Central memory CD4-positive, alpha-beta T cell (primary cell): ENCODE measurements around the gene TNFRSF4.

Experiments
- DNase-seq: peaks from one replicate; pipeline ENCODE4 v3.0.0; 2022

TNFRSF4 gene

DNA sequence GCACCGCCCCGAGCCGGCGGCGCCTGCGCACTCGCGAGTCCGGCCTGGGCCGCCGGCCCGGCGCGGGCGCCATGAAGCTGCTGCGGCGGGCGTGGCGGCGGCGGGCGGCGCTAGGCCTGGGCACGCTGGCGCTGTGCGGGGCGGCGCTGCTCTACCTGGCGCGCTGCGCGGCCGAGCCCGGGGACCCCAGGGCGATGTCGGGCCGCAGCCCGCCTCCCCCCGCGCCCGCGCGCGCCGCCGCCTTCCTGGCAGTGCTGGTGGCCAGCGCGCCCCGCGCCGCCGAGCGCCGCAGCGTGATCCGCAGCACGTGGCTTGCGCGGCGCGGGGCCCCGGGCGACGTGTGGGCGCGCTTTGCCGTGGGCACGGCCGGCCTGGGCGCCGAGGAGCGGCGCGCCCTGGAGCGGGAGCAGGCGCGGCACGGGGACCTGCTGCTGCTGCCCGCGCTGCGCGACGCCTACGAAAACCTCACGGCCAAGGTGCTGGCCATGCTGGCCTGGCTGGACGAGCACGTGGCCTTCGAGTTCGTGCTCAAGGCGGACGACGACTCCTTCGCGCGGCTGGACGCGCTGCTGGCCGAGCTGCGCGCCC, 18.3 kb upstream of the TNFRSF4 start, which contains the start of gene B3GALT6:
Gene B3GALT6 (plus strand): TSS at position 30 of the 588 bp plus-strand sequence. CDS start 42 bp downstream, at position 72.
- DNase-seq = no peak

DNA sequence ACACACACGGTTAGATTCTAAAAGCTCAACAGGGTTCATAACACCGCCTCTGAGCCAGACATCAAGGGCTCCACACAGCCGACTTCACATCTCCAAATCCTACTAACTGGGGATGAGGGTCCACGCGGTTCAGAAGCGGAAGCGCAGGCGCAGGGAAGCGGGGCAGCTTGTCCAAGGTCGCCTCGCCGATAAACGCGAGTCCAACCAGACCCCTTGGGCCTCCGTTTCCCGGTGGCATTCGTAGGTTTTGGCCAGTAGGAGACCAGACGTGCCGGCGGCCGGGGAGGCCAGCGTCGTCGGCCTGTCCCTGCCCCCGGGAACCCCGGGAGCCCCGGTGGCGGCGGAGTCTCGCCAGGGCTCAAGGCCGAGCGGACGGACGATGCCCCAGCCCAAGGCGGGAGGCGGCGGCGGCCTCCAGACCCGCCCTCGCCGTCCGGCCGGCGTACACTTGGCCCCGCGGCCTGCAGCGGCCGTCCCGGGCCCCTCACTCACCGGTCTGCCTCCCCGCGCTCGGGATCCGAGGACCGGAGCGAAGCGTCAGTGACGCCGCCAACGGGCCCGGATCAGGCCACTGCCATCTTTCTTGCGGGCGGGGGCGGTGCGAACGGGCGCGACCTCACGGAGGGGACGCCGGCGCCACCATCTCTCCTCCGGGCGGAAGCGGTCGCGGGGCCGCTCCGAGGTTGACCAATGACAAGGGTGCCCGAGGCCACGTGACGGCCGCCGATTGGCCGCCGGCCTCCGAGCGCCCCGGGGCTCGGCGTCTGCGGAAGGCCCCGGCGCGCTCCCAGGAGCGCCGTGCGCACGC, 17.7 kb upstream of the TNFRSF4 start, which contains the start of gene SDF4:
Gene SDF4 (minus strand): TSS at position 602 of the 808 bp plus-strand sequence. CDS start 3,229 bp downstream, outside the sequence.
- peak; percentile 97 for DNase-seq

DNA sequence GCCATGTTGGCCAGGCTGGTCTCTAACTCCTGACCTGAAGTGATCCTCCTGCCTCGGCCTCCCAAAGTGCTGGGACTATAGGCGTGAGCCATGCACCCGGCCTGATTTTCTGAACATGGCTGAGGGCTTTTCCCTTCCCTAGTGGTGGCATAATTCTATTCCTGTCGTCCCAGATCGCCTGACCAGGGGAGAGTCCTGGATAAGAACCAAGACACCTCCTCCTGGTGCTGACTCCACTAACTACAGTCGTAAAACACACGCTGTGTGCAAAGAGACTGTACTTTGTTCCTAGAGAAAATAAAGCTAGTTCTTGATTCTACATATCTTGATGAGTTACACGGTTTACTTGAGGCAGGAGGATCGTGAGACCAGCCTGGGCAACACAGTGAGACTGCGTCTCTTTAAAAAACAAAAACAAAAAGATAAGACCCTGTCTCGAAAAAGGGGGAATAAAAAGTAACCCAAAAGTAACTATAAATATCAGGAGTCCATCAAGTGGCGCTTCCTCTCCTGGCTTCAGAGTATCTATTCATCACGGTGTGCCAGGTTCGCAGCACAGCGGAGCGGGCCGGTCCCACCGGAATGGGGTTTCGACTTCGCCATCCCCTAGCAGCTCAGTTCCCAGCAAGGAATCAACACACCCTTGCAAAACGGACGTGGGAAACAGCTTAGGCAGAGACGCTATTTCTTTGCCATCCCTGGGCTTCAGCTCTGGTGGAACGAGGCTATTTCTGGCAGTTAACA, 16.9 kb upstream of the TNFRSF4 start:
- no peak for DNase-seq

DNA sequence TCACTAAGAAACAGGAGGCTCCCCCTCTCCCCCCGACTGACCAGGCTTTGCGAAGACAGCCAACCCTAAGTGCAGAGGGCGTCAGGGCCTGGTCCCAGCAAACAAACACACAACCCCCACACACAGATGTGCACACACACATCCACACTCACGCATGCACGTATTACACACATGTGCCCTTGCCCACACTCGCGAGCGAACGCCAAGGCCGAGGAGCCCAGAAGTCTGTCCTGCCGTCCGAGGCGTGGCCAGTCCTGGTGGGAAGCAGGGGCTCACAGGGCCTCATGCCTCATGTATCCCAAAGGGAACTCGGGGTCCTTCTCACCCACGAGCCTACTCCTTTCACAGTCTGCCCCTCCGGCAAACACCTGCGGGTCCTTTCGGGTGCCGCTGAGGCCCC, 15.8 kb upstream of the TNFRSF4 start:
- DNase-seq = no peak

DNA sequence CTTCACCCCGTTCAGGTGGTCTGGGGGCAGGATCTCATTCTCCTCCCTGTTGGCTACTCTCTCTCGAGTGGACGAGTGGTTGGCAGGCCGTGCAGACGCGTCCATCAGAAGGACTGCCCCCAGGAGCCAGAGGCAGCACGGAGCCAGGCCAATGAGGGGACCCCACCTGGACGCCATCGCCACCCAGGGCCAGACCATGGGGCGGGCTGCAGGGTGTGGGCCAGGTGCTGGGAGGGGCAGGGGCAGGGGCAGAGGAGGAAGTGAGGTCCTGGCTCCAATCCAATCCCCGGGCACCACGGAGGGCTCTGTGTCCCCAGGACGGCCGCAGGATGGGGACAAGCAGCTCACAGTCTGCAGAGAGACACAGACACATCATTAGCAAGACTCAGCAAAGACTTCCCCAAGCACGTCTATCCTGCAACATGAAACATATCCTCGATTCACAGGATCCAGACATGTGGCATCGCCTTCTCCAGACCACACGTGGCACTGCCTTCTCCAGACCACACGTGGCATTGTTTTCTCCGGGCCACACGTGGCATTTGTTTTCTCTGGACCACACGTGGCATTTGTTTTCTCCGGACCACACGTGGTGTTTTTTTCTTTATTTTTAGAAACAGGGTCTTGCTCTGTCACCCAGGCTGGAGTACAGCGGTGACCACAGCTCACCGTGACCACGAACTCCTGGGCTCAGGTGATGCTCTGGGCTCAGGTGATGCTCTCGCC, 14.8 kb upstream of the TNFRSF4 start:
- DNase-seq = no peak

DNA sequence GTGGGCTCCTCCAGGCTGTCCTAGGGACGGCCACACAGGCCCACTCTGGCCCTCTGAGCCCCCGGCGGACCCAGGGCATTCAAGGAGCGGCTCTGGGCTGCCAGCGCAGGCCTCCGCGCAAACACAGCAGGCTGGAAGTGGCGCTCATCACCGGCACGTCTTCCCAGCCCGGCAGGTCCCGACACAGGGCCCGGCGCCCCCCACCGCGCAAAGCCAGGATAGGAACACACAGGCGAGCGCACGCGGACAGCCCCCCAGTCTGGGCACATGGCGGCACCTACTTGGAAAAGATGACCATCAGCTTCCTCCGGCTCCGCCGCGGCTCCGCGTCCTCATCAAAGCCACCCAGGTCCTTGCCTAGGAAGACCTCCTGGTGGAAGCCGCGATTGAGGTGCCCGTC, 14.2 kb upstream of the TNFRSF4 start:
- no peak for DNase-seq

DNA sequence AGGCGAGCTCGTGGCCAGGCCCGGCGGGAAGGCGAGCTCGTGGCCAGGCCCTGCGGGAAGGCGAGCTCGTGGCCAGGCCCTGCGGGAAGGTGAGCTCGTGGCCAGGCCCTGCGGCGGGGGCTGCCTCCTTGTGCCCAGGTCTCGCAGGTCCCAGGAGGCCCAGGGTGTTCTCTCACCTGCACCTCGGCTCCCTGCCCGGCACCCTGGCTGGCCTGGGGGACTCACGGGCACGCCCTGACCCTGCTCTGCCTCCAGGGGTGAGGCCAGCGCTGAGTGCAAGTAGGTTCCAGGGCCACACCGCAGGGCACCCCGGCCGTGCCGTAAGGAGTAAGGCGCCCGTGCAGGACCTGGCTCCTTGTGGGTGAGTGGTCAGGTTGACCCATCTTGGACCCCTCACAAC, 13.4 kb upstream of the TNFRSF4 start:
- DNase-seq = no peak

DNA sequence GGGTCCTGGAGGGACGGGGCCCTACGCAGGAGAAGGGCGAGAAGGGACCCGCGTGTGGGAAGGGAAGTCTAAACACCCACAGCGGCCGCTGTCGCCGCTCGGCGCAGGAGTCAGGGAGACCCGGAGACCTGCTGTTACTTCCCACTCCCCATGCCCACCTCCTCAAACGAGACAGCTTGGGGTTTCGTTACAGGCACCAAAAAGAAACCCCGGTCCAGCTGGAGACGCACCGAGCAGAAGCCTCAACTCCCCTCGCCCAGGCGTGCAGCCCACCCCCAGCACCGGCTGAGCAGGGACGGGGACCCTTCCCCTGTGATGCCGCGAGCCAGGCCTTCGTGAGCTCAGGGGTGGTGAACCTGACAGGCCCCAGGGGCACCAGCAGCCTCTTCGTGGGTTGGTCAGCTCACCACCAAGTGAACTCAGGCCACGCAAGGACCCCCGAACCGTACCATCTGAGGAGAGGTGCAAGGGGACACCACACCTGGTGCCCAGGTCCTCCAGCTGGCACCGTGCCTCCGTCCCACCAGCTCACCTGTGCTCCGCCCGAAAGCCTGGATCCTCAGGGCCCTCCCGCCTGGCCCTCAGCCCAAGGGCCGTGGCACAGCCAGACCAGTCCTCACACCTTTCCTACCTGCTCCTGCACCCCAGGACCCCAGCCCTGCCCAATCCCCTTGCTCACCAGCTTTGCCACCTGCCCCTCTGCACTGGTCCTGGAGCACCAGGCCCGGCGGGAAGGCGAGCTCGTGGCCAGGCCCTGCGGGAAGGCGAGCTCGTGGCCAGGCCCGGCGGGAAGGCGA, 12.8 kb upstream of the TNFRSF4 start:
- DNase-seq = no peak

DNA sequence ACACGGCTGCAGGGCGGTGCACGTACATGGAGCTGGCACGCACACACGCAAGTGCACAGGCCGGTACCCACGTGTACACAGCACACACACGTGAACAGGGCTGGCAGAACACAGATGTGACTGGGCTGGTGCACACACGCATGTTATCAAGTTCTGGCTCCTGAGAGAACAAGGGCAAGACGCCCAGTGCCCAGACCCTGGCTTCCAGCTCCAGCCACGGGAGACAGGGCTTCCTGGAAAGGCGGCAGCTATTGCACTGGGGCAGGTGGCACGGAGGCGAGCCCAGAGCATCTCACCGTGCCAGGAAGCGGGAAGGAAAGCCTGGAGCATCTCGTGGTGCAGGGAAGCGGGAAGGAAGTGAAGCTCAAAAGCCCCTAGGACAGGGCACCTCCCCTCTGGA, 12.0 kb upstream of the TNFRSF4 start:
- DNase-seq = no peak

DNA sequence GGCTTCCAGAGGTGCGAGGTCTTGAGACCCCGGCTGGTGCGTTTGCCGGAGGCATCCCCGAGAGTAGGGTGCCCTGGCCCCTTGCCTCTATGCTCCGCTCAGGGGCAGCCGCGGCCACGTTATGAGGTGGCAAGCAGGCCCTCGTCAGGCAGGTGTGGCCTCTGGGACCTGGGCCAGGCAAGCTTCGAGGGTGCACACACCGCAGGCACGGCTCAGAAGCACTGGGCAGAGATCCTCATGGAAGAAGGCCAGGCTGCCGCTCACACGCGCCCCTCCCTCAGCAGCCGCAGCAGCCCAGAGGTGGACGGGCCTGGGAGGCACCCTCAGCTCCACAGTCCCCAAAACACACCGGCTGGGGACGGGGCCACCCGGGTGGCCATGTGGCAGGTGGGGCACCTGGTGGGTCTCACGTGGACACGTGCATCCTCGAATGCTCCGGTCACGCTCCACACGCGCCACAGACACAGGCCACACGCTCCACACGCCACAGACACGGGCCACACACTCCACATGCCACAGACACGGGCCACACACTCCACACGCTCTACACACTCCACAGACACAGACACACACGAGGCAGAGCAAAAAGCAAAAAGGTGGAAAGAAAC, 11.4 kb upstream of the TNFRSF4 start:
- DNase-seq = no peak

DNA sequence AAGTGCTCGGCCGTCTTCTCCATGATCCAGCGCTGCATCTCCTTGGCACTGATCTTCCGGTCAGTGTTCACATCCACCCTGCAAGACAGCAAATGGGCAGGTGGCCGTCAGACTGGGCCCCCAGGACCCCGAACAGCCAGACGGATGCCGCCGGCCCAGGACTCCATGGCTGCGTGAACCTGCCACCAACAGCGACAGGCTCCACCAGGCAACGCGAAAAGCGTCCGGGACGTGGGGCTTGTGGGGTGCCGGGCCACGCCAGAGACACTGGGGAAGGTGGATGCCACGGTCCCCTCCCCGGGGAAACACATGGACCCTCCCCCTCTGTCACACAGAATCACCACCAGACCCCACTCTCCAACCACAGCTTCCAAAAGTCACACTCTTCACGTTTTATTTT, 9.9 kb upstream of the TNFRSF4 start:
- DNase-seq = no peak

DNA sequence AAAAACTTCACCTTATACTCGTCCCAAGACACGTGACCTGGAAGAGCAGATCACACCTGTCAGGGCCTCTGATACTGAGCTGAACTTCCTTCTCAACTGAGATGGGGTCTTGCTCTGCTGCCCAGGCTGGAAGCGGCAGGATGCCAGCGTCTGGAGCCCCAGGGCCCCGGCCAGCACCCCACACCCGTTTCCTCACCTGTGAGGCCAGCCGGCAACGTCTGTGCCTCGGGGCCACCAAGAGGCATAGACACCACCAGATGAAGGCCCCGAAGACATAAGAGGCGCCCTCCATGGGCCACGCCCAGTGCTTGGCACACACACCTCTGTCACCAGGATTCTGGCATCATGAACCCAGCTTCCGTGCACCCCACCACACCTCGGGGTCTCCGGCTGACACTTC, 9.4 kb upstream of the TNFRSF4 start:
- DNase-seq = no peak

DNA sequence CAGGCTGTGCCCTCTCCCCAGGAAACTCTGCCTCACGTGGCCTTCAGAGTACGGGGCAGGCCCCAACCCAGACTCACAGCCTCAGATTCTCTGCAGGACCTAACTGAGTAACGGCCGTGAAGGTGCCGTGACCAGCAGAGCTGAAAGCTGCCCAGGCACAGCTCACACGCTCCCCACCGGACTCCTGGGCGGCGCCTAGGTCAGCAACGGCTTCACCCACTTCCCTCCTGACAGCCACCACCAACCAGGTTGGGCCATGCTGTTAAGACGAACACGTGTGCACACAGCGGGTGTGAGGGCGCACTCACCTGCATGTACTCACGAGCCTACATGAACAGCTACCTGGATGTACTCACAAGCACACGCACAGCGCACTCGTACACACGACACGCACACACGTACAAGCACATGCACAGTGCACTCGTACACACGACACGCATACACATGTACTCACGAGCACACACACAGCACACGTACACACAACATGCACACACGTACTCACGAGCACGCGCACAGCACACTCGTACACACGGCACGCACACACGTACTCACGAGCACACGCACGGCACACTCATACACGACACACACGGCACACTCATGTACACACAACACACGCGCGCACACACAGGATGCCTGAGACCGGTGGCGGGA, 8.7 kb upstream of the TNFRSF4 start:
- no peak for DNase-seq

DNA sequence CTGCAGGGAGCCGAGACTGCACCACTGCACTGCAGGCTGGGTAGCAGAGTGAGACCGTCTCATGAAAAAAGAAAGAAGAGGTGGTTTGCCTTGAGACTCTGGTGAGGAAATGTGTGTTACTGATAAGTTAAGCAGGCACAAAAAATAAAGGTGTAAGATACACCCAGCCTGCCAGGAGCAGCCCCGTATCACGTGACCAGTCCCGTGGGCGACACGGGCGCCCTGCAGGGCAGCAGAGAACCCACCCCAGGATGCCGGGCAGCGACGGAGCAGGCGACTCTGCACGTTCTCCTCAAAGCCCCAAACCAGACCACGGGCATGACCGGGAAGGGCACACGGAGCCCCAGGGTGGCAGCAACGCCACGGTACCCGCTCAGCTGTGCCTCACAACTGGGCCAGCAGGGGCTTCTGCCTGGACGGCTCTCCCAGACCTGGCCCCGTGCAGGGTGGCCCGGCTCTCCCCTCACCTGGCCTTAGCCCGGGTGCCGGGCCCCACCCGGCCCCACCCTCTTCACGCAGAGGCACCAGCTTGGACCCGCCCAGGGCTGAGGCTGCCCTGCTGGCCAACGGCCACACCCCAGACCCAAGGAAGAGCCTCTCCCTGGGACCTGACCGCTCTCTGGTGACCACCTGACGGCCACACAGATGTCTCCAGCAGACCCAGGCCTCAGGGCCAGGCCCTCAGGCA, 8.1 kb upstream of the TNFRSF4 start:
- no peak for DNase-seq

DNA sequence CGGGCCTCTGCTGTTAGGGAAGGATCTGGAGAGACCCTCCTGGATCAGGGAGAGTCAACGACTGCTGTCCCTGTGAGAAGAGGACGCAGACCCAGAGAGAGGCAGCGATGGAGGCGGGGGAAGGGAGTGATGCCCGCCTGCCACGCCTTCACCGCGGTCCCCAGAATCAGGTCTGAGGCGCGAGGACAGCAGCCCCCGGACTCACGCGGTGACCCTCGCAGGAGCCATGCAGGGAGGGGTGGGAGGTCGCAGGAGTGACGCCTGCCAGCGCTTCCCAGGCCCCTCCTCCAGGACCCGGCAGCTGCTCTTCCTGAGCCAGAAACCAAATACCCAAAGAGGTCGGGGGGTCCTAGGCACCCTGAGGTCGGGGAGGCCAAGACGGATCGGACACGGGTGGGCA, 6.2 kb upstream of the TNFRSF4 start:
- DNase-seq = no peak

DNA sequence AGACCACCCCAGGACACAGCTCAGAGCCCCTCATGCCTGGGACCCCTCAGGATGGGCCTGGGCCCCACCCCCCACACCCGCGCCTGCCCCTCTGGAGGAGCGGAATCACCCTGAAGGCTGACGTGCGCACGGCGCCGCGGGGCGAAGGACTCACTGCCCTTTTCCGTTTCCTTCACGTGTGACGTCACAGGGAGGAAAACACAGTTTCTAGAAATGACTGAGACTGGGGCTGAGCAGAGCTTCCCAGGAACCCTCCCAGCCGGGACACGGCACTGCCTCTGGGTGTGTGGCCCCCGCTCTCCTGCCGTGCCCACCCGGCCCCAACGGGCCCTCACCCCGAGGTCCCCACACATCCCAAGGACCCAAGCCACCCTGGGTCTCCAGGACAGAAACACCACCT, 5.4 kb upstream of the TNFRSF4 start:
- DNase-seq = peak; percentile 63

DNA sequence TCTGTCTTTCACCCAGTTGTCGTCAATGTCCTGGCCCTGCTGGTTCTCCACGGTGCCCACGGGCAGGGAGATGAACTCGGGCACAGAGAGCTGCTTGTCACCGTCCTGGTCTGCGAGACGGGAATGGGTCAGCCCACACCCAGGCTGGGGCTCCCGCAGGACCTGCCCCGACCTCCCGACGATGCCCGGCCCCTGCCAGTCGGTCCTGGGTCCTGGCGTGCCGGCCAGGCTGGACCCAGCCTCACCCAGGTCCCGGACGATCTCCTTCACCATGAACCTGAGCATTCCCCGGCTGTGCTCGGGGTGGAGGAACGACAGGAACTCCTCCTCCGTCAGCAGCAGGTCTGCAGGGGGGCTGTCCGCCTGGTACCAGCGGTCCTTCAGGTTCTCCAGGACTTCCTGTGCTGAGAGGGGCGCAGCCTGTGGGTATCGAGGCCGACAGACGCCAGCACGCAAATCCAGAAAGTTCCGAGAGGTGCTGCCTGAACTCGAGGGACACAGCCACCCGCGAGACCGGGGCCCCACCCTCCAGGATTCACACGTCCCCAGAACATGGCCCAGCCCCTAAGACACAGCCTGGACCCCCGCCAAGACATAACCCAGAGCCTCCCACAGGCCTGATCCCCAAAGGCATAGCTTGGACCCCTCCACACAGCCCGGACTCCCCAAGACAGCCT, 4.7 kb upstream of the TNFRSF4 start:
- DNase-seq = no peak

DNA sequence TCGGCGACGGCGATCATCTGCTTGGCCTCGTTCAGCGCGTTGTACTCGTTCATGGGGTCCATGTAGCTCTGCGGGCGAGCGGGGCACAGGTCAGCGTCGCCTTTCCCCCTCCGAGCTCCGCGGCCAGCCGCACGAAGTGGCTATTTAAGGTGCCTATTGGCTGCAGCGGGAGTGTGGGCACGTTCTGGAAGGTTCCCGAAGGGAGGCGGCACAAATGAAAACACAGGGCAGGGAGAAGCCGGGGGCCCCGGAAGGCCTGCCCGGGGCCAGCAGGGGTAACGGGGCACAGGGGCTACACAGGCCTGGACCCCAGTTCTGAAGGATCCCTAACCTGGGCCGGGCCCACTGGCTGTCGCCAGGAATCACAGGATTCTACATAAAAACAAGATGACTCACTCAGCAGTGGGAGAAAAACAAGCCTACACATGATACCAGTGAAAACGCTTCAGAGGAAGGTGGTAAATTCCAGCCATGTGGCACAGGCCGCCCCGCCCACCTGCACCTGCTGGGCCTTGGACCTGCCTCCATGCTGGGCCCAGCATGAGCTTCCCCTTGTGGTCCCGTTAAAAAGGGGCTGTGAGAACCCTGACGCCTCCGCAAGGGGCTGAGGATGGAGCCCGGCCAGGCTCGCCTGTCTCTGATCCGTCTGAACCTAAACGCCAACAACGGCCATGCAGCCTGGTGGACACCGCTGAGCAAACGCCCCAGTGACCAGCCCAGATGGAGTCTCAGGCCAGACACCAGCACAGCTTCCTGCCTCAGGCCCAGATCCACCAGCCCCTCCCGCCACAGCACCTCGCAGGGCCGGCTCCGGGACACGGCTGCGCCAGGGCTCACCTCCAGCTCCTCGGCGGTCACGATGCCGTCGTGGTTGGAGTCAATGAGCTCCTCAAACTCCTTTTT, 3.9 kb upstream of the TNFRSF4 start:
- DNase-seq = no peak
